H1 (cell line): Measurements from ENCODE around the gene SRRM2. TPM values are rescaled to one million over a fixed set of nuclear protein-coding genes. Genes with fewer than 3 reads are reported as not detected.

Experiments used
- CHD7 ChIP-seq: fragments of 300-600 bp; sonication (generic); IDR thresholded peaks from 2 replicates; pipeline ENCODE4 v1.7.1; 2012; ENCODE audit warnings: low read length, moderate library complexity, mild to moderate bottlenecking, inconsistent platforms; ENCODE audit not compliant: insufficient replicate concordance
- JUN ChIP-seq: IDR thresholded peaks from 2 replicates; pipeline ENCODE4 v1.6.1; 2011; ENCODE audit warnings: low read depth, mild to moderate bottlenecking, improper control_type of control experiment, low read length
- NRF1 ChIP-seq: IDR thresholded peaks from 2 replicates; pipeline ENCODE4 v1.6.1; 2011; ENCODE audit warnings: mild to moderate bottlenecking, low read depth, low read length, improper control_type of control experiment
- SP1 ChIP-seq: IDR thresholded peaks from 2 replicates; pipeline ENCODE4 v1.6.1; 2011; ENCODE audit warnings: low read depth, low read length
- polyA plus RNA-seq, 7 experiments: library from polyadenylated mRNA; depleted of rRNA in 3 of 7; stranded (reverse) in 5 of 7; unstranded in 2 of 7; fragments of >200 nt in 5 of 7; fragments of 200-250 nt in 2 of 7; gene quantifications; 1 replicate in 5 of 7; 2 replicates in 1 of 7; 4 replicates in 1 of 7; pipeline versions ENCODE4 v1.2.1 to v1.2.3, GENCODE V29; 2011 to 2013; ENCODE audit warnings: missing spikeins in 2 of 7, mixed read lengths in 2 of 7
- total RNA-seq: library from RNA; stranded (reverse); fragmentation: NEBNext Ultra II Directional; extraction: Animal tissue kit (Norgen Biotek cat#: 25700); gene quantifications from 2 replicates; pipeline ENCODE4 v1.2.1, GENCODE V29; 2021

The SRRM2 gene
- total and polyA plus RNA-seq, 2 of the 8 experiments (the other 6 are each of a cell fraction or from before 2014, with no cell fraction given): 300 to 579 TPM

DNA sequence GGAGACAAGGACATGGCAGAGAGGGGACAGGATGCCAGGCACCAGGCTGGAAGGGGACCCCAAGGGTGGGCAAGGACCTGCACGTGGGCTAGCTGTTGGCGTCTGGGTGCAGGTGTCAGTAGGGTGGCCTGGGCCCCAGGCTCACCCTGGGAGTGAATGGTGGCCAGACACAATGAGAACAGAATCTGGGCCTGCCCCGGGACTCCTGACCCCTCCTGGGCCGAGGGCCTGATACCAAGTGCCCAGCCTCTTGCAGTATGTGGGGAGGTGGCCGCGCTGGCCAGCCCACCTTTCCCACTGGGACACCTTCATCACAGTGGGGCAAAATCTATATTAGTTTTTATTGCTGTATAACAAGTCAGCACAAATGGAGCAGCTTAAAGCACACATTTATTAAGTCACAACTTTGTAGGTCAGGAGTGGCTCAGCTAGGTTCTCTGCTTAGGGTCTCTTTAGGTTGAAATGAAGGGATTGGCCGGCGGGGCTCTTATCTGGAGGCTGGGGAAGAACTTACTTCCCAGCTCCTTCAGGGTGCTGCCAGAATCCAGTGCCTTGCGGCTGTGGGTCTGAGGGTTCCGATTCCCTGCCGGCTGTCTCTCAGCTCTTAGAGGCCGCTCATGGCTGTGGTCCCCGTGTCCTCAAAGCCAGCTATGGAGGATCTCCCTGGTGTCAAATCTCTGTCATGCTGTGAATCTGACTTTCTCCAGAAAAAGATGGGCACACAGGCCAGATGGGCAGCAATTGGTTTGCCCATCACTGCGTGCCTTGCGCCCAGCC lies 31.3 kb downstream of the SRRM2 start (continued):
- TF ChIP-seq CHD7 (no peak), JUN (no peak), SP1 (no peak), NRF1 (no peak)
